Ovary (tissue), 9 donors: ENCODE results near the gene PDE8A. TPM values are rescaled to one million over a fixed set of nuclear protein-coding genes. Genes with fewer than 3 reads are reported as not detected.

Experiments
- DNase-seq, 5 donors: peaks; one replicate each; pipeline ENCODE4 v3.0.0-alpha.2; 2019 to 2020
- H3K27ac ChIP-seq, 2 donors: fragments of 200-600 bp; one replicate each; pipeline versions ENCODE4 v1.5.1 to v1.8.0; 2019 to 2022
- H3K27me3 ChIP-seq: fragments of 200-600 bp; one replicate; pipeline ENCODE4 v1.8.0; 2022
- H3K36me3 ChIP-seq: fragments of 200-600 bp; sonication (generic); one replicate; pipeline ENCODE4 v1.5.1; 2019
- H3K4me1 ChIP-seq: one replicate; pipeline ENCODE4 v1.8.1; 2013; ENCODE audit warnings: mild to moderate bottlenecking, moderate library complexity; ENCODE audit not compliant: insufficient read depth
- H3K4me3 ChIP-seq: fragments of 200-600 bp; sonication (generic); one replicate; pipeline ENCODE4 v1.5.1; 2017
- H3K9me3 ChIP-seq, 2 donors: fragments of 200-600 bp in 1 of 2; sonication (generic) in 1 of 2; one replicate each; pipeline versions ENCODE4 v1.5.1 to v1.8.1; 2013 to 2019; ENCODE audit warnings: mild to moderate bottlenecking in 1 of 2, moderate library complexity in 1 of 2
- EP300 ChIP-seq: sonication (generic); formaldehyde crosslinking; IDR thresholded peaks from one replicate; pipeline ENCODE4 v1.6.1; 2017; ENCODE audit warnings: antibody characterized with exemption
- POLR2A ChIP-seq: fragments of 450-650 bp; IDR thresholded peaks from one replicate; pipeline ENCODE4 v1.6.1; 2017; ENCODE audit warnings: antibody characterized with exemption, mild to moderate bottlenecking, moderate library complexity
- WGBS, 3 donors: extraction: QIAGEN DNeasy Blood & Tissue Kit in 1 of 3; methylation state at CpG; one replicate each; pipeline versions ENCODE4 v1.1.5 to v1.1.7; 2013 to 2017; 5-methylcytosine and 5-hydroxymethylcytosine counted together
- intact Hi-C, 4 donors: fragments of 100-400 bp; cut with DNase I; formaldehyde crosslinking; loops; one replicate each; pipeline versions ENCODE4 v1.11.0 to v1.15.1; 2022 to 2023
- polyA plus RNA-seq, 2 donors: library from polyadenylated mRNA; stranded (reverse); fragments of 200-250 nt in 1 of 2; fragments of 350-450 nt in 1 of 2; fragmentation: Illumina TruSeq in 1 of 2; extraction: RNeasy Lipid Tissue Mini Kit (QIAGEN cat#74804) in 1 of 2; gene quantifications; one replicate each; pipeline ENCODE4 v1.2.3, GENCODE V29; 2013 to 2014
- total RNA-seq, 7 donors: library from RNA; depleted of rRNA in 2 of 7; stranded (reverse); fragments of >200 nt in 2 of 7; fragmentation: NEBNext Ultra II Directional in 3 of 7; extraction: Animal tissue kit (Norgen Biotek cat#: 25700) in 3 of 7; gene quantifications; one replicate each; pipeline versions ENCODE4 v1.1.0 to v1.2.4, GENCODE V29; 2016 to 2023
- TF ChIP-seq, protein P1 (sequence below), 3 donors: fragments of 450-650 bp in 2 of 3; fragments of 200-600 bp in 1 of 3; IDR thresholded peaks; one replicate each; pipeline versions ENCODE4 v1.5.1 to v1.8.0; 2016 to 2022; ENCODE audit warnings: antibody characterized with exemption in 3 of 3, mild to moderate bottlenecking in 1 of 3
- donor health status: DM: no; HTN: no; CAD: no; lungs with moderate emphysema.
- donor health status: DM: no; HTN: no; CAD: no.
- donor health status: Bipolar disorder and iron deficiency.
- donor health status: DM: yes; HTN: yes; CAD: no.
- donor health status: DM: no; HTN: no; CAD: no.
- donor health status: DM: yes; HTN: yes; CAD: no.

PDE8A gene
- total and polyA plus RNA-seq, 9 donors = 13.8 to 61.8 (median 33.2) TPM

GRCh38 chr15:85062560-85062959 lies 80.9 kb downstream of the PDE8A start:
- Histone ChIP-seq H3K27ac (no peak overlapping the region), H3K4me1 (no peaks in the 10 kb centered on the region), H3K27me3 (no peaks in the 10 kb centered on the region), H3K9me3 (no peaks in the 10 kb centered on the region), H3K4me3 (no peak overlapping the region), H3K36me3 (no peaks in the 10 kb centered on the region)
- no peak for DNase-seq
- WGBS, 3 donors = 85 to 94% (median 92%) methylated on average over 2 of the region's 2 CpGs
- intact Hi-C loops = no loop called here
- TF ChIP-seq EP300 (no peak), POLR2A (no peak)
- TF ChIP-seq, protein P1, sequence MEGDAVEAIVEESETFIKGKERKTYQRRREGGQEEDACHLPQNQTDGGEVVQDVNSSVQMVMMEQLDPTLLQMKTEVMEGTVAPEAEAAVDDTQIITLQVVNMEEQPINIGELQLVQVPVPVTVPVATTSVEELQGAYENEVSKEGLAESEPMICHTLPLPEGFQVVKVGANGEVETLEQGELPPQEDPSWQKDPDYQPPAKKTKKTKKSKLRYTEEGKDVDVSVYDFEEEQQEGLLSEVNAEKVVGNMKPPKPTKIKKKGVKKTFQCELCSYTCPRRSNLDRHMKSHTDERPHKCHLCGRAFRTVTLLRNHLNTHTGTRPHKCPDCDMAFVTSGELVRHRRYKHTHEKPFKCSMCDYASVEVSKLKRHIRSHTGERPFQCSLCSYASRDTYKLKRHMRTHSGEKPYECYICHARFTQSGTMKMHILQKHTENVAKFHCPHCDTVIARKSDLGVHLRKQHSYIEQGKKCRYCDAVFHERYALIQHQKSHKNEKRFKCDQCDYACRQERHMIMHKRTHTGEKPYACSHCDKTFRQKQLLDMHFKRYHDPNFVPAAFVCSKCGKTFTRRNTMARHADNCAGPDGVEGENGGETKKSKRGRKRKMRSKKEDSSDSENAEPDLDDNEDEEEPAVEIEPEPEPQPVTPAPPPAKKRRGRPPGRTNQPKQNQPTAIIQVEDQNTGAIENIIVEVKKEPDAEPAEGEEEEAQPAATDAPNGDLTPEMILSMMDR (IDR thresholded peaks at IDR 0.05) = no peak

GRCh38 chr15:85063088-85063487 lies 81.4 kb downstream of the PDE8A start:
- Histone ChIP-seq H3K4me1 (no peaks in the 10 kb centered on the region), H3K27me3 (no peaks in the 10 kb centered on the region), H3K27ac (no peak overlapping the region), H3K4me3 (no peak overlapping the region), H3K36me3 (no peaks in the 10 kb centered on the region), H3K9me3 (no peaks in the 10 kb centered on the region)
- intact Hi-C loops = no loop called here
- 93 to 95% (median 95%) methylated on average over 2 of the region's 2 CpGs for WGBS, 3 donors
- TF ChIP-seq POLR2A = no peak
- TF ChIP-seq, protein P1 (IDR thresholded peaks at IDR 0.05) = no peak
- no peak for DNase-seq

DNA sequence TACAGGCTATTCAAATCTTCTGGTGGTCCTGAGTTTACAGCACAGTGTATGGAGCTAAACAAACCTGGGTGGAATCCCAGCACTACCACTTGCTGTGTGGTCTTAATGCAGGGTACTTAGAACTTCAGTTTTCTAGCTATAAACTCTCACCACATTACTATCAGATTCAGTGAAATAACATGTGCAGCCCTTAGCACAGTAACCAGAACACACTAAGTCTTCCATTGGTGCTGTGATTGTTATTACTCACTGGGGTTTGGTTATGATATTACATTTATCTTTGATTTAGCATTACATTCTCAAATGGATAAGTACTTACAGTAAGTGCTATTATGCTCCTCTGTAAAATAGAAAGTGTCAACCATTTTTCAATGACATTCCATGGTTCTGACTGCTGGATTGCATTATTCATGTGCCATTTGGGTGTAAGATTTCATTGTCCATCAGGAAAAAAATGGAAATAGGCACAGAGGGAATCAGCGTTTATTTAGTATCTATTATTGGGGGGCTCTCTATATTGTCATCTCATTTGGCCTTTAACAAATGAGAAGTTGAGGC lies 81.9 kb downstream of the PDE8A start:
- Histone ChIP-seq H3K4me3 (no peak overlapping the region), H3K27ac (no peak overlapping the region), H3K4me1 (no peaks in the 10 kb centered on the region), H3K36me3 (no peaks in the 10 kb centered on the region), H3K27me3 (no peaks in the 10 kb centered on the region), H3K9me3 (no peaks in the 10 kb centered on the region)
- WGBS, 3 donors = 97 to 100% (median 100%) methylated on average over 1 of the region's 1 CpG
- DNase-seq = no peak
- TF ChIP-seq EP300 = no peak
- TF ChIP-seq POLR2A = no peak
- TF ChIP-seq, protein P1 (IDR thresholded peaks at IDR 0.05) = no peak
- intact Hi-C loops = no loop called here

- intact Hi-C loops = no loop called here
- H3K9me3 ChIP-seq = no peaks in the 10 kb centered on the region
- no peak overlapping the region for H3K27ac ChIP-seq
- H3K4me3 ChIP-seq = no peak overlapping the region
- no peak for DNase-seq
- no peaks in the 10 kb centered on the region for H3K27me3 ChIP-seq
- no peaks in the 10 kb centered on the region for H3K36me3 ChIP-seq
- 93 to 98% (median 97%) methylated on average over 1 of the region's 1 CpG for WGBS, 3 donors
- no peak for TF ChIP-seq EP300
- no peak for TF ChIP-seq POLR2A
- TF ChIP-seq, protein P1 (IDR thresholded peaks at IDR 0.05) = no peak
- no peaks in the 10 kb centered on the region for H3K4me1 ChIP-seq
Observed at GRCh38 chr15:85064710-85065109, 83.1 kb downstream of the PDE8A start.
